NCI-H526 (cell line): Measurements from ENCODE around the gene UBC.
"Not testable (repeated sequence)": the region's sequence is repeated elsewhere in the genome, so short reads cannot be mapped to it uniquely, and the experiment has no call there.

ENCODE experiments used
- DNase-seq, 2 experiments: peaks; one replicate each; lab custom pipeline; 2025; lab: John Stamatoyannopoulos, UW

The UBC gene

DNA sequence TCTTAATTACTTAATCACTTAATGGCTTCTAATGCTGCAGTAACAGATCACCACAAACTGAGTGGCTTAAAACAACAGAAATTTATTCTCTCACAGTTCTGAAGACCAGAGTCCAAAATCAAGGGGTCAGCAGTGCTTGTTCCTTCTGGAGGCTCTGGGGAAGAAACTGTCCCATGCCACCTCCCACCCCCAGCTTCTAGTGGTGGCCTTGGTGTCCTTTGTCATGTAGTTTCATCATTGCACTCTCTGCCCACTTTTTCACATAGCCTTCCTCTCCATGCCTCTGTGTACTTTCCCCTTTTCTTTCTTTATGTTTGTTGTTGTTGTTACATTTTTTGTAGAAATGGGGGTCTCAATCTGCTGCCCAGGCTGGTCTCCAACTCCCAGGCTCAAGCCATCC, 16.1 kb upstream of the UBC start:
- DNase-seq: no peak

DNA sequence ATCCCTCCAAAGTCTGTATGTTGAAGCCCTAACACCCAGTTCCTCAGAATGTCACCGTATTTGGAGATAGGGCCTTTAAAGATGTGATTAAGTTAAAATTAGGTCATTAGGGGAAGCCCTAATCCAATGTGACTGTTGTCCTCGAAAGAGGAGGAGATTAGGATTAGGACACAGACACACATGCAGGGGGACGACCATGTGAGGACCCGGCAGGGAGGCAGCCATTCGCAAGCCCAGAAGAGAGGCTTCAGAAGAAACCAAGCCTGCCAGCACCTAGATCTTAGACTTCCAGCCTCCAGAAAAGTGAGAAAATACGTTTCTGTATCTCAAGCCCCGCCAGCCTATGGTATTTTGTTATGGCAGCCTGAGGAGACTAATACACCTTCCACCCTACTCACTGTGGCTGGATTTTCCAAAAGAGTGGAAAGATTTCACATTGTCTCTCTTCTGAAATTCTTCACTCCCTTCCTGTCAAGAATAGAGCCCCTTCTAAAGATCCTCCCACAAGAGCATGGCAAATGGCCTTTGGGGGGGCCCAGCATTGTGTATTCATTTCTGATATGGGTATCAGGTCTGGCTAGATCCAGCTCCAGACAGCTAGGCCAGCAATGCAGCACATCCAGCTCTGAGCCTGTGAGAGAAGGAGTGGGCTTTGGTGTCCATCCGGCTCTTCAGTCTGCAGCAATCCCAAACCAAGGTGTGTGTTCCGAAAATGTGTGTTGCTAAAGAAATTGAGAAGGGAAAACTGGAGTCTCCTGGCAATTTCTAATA, 15.4 kb upstream of the UBC start:
- no peak for DNase-seq

DNA sequence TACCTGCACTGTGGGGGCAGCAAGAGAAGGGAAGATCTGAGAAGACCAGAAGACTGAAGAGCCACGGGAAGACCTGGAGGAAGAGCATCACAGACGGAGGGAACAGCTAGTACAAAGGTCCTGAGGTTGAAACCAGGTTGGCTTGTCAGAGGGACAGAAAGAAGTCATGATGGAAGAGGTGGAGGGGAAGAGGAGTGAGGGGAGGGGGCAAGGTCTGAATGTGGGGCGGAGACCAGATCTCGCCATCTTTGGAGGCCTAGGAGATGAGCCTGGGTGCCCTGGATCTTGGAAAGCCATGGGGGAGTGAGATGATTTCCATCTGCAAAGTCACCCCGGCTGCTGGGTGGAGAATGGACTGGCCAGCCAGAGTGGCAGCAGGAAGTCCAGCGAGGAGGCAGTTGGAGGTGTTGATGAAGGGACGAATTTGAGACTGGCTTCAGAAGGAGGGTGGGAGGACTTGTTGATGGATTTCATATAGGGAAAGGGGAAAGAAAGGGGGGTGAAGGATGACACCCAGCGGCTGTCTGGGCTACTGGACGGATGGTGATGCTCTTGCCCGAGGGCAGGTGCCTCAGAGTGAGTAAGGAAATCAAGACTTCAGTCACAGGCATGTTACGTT, 14.6 kb upstream of the UBC start:
- DNase-seq: no peak

DNA sequence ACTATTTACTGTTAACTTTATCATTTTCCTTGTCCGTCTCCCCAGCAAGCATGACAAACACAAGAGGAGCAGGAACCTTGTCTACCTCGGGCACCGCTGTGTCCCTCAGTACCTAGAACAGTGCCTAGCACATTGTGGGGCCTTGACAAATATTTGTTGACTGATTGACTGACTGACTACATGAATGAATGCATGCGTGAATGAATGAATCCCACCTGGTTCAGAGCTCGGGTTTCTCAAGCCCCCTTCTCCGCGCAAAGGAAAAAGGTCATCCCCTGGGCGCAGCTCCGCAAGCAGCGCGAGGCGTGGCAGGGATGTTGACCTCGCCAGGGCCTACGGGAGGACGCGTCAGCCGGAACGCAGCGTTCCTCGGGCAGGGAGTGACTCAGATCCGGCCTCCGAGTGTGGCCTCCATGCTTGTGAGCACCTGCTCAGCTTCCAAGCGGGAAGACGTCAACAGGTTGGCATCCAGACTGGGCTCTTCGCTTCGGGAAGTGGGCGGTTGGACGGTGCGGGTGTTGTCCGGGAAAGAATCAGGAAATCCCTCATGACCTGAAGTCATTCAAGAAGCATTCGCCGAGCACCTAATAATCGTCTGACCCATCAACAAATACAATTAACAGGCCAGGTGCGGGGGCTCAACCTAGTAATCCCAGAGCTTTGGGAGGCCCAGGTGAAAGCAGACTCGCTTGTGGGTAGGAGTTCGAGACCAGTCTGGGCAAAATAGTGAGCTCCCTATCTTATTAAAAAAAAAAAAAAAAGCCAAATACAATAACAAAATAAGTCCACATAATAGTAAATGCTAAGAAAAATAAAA, 13.9 kb upstream of the UBC start:
- DNase-seq: no peak

DNA sequence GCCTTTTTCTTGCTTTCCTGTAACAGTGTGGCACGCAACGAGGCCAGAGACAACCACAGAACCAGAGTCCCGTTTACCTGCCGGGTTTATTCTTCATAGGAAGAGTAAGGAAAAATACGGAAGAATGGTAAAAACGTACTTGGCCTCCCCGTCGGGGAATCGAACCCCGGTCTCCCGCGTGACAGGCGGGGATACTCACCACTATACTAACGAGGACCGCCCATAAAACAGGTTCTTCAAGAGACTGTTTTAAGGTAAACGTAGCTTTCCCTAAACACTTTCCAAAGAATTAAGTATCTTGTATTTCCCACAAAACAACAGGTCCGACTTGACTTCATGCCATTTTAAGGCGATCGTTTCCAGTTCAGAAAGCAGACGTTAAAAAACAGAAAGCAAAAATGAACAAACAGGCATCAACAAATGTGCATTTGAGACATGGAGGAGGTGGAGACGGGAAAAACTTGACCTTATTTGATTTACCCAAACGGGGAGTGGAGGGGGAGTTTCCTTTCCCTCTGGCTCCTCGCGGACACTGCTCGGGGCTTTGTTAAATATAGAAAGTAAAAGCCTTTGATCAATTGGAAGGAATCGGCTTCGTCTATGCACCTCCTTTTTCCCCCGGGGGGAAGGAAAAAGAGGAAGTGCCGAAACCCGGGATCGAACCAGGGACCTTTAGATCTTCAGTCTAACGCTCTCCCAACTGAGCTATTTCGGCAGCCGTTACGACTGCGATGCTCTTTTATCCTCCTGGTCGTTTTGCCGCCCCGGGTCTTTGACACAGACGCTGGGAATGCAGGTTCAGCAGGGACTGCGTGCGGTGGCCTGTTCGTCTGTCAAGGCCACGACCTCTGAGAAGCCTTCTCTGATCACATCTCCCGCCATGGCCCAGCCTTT, 13.0 kb upstream of the UBC start:
- DNase-seq: no peak

DNA sequence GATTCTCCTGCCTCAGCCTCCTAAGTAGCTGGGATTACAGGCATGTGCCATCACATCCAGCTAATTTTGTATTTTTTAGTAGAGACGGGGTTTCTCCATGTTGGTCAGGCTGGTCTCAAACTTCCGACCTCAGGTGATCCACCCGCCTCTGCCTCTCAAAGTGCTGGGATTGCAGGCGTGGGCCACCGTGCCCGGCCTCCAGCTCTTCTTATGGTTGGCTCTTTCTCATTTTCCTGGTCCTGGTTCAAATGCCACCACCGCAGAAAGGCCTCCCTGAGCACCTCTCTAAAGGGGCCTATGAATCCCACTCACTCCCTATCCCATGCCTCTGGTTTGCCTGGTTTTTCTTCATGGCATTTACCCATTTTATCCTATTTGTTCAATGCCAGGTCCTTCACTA, 11.3 kb upstream of the UBC start:
- DNase-seq: not testable (repeated sequence)

DNA sequence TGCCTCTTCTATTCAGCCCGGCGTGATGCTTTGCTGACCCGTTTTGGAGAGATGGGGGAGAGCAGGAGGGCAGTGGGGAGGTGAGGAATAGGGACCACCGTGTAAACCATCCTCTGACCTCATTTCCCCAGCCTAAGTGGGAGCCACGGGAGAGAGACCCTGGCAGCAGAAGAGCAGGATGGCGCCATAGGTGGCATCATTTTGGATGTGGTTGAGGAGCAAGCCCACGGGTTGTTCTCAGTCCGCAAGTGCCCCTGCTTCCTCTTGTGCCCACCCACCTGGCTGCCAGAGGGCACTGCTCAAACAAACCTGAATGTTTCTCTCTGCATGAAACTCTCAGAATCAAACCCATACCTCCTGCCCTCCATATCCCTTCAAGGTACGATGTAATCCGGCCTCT, 10.7 kb upstream of the UBC start:
- DNase-seq: no peak

DNA sequence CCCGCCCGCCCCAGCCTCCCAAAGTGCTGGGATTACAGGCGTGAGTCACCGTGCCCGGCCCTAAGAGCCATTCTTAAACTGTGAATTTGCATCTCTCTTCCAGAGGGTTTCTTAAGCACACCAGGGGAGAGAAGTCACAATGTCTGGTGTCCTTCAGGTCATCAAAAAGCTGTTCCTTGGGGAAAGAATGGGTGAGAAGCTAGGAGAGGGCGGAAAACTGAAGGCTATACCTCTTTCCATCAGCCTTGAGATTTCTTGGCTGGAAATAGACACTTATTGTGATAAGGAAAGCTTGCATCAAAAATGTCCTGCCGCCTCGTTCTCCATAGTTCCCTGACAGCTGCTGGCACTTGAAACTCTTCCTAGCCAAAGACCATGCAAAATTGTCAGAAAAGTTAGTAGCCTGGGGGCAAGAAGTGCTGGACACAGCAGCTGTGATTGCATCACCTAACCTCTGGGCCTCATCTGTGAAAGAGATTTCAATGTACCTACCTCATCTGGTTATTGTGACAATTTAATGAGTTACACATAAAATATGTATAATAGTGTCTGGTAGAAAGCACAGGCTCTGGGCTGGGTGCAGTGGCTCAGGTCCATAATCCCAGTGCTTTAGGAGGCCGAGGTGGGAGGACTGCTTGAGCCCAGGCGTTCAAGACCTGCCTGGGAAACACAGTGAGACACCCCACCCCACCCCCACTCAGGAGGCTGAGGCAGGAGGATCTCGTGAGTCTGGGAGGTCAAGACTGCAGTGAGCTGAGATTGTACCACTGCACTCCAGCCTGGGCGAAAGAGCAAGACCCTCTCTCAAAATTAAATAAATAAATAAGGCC, 9.7 kb upstream of the UBC start:
- no peak for DNase-seq

DNA sequence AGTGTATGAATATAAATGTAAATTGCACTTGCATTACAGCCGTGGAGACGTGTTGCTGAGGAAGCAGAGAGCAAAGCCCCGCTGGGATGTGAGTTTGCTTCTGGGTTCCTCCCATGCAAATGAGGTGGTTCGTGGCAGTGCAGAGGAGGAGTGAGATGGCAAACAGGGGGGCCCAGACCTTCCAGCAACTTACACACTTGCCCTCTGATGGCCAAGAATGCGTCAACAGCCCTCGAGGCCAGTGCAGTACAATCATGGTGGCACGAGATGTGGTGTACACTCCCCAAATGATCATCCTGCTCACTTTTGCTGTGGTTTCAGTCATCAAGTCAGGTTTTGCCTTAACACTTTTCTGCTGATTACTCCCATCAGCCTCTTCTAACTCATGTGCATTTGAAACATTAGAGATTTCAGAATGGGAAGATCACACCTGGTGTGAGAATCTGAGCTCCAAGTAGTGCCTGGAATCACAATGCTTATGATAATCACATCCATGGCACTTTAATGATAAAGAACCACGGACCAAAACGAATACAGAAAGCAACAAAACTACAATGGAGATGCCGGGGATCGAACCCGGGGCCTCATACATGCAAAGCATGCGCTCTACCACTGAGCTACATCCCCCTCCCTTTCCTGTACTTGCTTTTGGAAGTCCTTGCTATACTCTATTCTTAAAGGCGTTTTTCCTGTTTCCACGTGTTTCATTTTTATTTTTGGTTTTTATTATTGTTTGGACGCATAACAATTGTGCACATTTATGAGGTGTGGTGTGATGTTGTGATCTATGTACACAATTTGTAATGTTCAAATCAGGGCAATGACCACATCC, 7.0 kb upstream of the UBC start:
- no peak for DNase-seq

DNA sequence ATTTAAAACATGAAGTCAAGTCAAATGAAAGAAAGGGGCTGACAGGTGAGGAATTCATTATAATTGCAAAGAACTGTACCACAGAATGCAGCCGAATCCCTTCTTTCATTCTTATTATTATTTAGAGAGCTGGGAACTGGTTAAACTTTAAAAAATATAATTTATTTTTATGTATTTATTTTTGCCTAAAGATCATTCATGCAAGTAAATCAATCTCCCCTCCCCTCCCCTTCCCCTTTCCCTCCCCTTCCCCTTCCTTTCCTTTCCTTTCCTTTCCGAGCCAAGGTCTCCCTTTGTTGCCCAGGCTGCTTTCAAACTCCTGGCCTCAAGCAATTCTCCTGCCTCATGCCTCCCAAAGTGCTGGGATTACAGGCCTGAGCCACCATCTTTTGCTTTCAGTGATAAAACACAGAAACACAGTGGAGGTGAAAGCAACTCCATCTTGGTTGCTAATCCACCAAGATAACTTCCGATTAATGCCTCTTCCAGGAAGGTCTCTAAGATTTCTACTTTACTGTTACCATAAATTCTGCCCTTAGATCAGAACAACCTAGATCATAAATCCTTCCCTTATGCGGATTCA, 6.0 kb upstream of the UBC start:
- no peak for DNase-seq

DNA sequence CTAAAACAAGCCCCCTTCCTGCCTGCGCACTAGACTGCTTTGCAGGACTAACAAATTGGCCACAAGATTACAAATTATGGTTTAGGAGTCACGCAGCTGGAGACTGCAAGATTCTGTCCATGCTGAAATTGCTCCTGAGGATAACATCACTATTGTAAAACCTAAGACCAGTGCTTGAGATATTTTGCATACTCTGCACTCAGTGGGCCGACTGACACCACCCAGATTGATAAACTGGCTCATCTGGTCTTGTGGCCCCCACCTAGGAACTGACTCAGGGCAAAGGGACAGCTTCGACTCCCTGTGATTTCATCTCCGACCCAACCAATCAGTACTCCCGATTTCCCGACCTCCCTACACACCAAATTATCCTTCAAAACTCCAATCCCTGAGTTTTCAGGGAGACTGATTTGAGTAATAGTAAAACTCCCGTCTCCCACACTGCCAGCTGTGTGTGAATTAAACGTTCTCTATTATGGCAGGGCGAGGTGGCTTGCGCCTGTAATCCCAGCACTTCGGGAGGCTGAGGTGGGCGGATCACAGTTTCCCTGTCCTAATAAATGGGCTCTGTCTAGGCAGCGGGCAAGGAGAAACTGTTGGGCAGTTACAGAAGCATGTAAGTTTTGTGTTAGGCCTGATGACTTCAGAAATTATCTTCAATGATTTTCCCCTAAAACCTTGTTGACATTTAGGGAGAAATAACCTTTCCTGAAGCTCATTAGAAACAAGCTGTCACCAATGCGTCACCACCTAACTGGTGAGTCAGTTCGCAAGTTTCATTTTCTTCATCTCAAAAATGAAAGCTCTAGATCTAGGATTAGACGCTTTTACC, 5.3 kb upstream of the UBC start:
- no peak for DNase-seq

DNA sequence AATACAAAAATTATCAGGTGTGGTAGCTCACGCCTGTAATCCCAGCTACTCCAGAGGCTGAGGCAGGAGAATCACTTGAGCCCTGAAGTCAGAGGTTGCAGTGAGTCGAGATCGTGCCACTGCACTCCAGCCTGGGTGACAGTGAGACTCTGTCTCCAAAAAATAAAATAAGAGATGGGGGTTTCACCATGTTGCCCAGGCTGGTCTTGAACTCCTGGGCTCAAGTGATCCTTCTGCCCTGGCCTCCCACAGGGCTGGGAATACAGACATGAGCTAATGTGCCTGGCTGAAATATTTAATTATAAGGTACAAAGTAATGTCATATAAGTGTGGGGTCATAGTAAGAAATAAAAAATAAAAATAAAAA, 4.2 kb upstream of the UBC start:
- DNase-seq: not testable (repeated sequence)

DNA sequence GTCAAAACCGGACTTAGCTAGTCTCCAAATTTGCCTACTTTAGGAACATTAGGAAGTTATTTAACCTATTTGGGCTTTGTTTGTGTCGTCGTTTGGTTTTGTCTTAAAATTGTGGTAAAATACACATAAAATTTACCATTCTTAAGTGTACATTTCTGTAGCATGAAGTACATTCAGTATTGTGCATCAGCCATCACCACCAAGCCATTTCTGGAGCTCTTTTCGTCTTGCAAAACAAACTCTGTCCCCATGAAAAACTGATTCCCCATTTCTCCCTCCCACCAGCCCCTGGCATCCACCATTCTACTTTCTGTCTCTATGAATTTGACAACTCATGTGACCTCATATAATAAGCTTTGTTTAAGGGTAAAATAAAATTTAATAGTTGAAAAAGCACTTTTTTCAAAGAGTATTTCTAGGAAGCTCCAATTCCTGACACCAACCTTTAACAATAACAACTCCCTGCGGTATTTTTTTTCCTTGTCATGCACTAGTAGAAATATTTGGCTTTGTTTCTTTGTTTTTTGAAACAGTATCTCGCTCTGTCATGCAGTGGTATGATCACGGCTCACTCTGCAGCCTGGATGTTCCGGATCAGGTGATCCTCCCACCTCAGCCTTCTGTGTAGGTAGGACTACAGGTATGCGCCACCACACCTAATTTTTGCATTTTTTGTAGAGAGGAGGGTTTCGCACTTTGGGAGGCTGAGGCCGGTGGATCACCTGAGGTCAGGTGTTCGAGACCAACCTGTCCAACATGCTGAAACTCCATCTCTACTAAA, 3.6 kb upstream of the UBC start:
- DNase-seq: no peak

DNA sequence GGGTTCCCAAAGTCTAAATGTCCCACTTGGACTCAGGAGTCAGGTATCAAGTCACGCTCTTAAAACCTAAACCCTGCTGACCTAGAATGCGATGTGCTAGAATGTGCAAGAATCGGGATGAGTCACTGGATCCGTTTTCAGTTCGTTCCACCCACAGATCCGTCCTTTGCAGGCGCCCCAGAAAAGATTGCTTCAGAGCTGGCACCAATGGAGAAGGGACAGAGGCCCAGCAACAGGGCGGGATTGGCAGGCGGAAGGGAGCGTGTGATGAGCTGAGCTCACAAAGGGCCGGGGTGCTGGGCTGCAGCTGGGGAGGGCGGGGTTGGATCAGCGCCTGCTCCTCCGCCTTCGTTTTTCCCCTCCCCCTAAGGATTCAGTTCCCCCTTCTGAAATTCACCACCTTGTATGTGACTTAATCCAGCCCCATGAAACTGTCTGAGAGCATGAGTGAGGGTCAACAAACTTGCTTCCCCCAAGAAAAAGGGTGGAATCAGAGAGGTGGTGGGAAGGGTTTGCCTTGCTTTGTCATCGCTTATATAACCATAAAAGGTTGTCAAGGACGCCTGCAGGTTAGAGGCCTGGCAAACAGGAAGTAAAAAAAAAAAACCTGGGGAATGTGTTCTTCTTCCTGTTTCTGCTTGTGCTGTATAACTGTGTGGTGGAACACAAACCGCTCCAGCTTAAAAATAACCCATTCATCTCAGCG, 2.8 kb upstream of the UBC start:
- no peak for DNase-seq

DNA sequence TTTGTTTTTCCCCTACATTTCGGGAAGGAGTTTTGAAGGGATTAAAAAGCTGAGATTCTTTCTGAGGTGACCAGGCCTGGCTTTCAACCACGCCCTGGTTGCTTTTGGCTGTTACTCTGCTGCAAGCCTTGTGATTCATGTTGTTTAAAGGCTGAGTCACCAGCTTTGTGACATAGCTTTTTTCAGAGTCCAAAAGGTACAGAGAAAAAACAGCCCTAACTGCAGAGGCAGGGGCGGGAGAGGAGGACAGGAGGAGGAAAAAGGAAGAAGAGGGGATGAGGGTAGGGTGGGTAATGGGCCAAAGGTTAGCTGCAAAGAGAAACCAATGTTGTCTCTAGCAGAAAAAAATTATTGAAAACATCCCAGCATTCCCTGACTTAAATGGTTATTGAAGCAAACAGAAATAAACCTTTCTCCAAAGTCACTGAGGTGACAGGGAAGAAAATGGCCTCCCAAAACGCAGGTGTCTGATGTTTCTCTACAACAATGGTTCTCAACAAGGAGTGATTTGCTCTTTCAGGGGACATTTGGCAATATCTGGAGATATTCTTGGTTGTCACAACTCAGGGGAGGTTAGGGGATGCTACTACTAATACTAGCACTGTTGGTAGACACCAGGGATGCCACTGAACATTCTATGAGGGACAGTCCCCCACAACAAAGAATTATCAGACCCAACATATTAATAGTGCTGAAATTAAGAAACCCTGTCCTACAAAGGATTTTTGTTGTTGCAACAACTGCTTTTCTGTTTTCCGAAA, 2.1 kb upstream of the UBC start:
- DNase-seq: no peak
